Thoracic aorta (tissue), 2 donors: ENCODE data around the gene ANKRA2. TPM values are rescaled to one million over a fixed set of nuclear protein-coding genes. Genes with fewer than 3 reads are reported as not detected.

Source experiments
- ATAC-seq: fragments of 150-250 bp; one replicate; pipeline ENCODE4 v1.8.0; 2017; ENCODE audit warnings: low read depth; ENCODE audit not compliant: insufficient number of reproducible peaks, low FRiP score
- DNase-seq: peaks from one replicate; pipeline ENCODE4 v3.0.0-alpha.2; 2020; ENCODE audit warnings: low spot score
- H3K27ac ChIP-seq, 2 donors: fragments of 200-600 bp; sonication (generic); 1 replicate in 1 of 2; 2 replicates in 1 of 2; pipeline ENCODE4 v1.5.1; 2016; ENCODE audit warnings: mild to moderate bottlenecking in 2 of 2, moderate library complexity in 2 of 2
- H3K27me3 ChIP-seq: fragments of 200-600 bp; sonication (generic); replicated peaks from 2 replicates; pipeline ENCODE4 v1.6.0; 2016; ENCODE audit warnings: mild to moderate bottlenecking; ENCODE audit not compliant: insufficient read depth
- H3K36me3 ChIP-seq: fragments of 200-600 bp; sonication (generic); one replicate; pipeline ENCODE4 v1.5.1; 2016
- H3K4me1 ChIP-seq, 2 donors: fragments of 200-600 bp; sonication (generic); 1 replicate in 1 of 2; 2 replicates in 1 of 2; pipeline versions ENCODE4 v1.5.1 to v1.6.0; 2016; ENCODE audit warnings: low read depth in 2 of 2, mild to moderate bottlenecking in 1 of 2; ENCODE audit not compliant: control insufficient read depth in 1 of 2
- H3K4me3 ChIP-seq: fragments of 200-600 bp; sonication (generic); 2 replicates; pipeline ENCODE4 v1.5.1; 2016; ENCODE audit warnings: mild to moderate bottlenecking
- H3K9me3 ChIP-seq: fragments of 200-600 bp; sonication (generic); 2 replicates; pipeline ENCODE4 v1.5.1; 2016
- CTCF ChIP-seq: fragments of 200-600 bp; sonication (generic); IDR thresholded peaks from one replicate; pipeline ENCODE4 v1.5.1; 2019; ENCODE audit warnings: antibody characterized with exemption
- total RNA-seq, 2 donors: library from RNA; depleted of rRNA; stranded (reverse); fragments of >200 nt; gene quantifications; one replicate each; pipeline versions ENCODE4 v1.1.0 to v1.2.3, GENCODE V29; 2016

Gene ANKRA2
- total RNA-seq, 2 donors from 2014 or later, result 13.1 to 35.6 TPM

DNA sequence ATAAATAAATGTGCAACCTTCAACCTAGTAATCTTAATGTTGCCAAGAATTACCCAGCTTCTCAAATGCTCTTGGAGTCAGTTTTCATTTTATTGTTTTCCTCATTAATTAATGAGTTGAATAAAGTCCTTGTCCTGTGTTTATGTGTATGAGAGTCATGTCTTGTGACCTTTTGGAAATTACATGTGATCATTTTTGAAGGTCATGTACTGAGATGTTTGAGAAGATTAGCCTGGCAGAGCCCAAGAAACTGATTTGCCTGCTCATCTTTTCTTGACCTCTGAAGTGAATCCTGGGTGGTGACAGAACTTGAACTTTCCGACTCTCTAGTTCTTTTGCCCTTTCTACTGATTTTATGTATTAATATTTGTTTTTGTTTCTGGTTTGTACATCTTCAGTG lies 15.4 kb downstream of the ANKRA2 start:
- DNase-seq (no peak), ATAC-seq (no peak)
- no peak overlapping the region for H3K4me3 ChIP-seq
- peaks cover 20% of the 10 kb centered on the region for H3K36me3 ChIP-seq
- H3K27ac ChIP-seq, result no peak overlapping the region
- no peaks in the 10 kb centered on the region for H3K27me3 ChIP-seq
- H3K4me1 ChIP-seq, result no peaks in the 10 kb centered on the region
- no peaks in the 10 kb centered on the region for H3K9me3 ChIP-seq
- TF ChIP-seq CTCF, result no peak

GRCh38 chr5:73545403-73545779 lies 20.0 kb downstream of the ANKRA2 start:
- no peak for ATAC-seq
- DNase-seq, result no peak
- H3K4me3 ChIP-seq, result no peak overlapping the region
- H3K36me3 ChIP-seq, result no peaks in the 10 kb centered on the region
- no peak for TF ChIP-seq CTCF
- H3K27me3 ChIP-seq, result no peaks in the 10 kb centered on the region
- H3K27ac ChIP-seq, result no peak overlapping the region
- peaks cover 0 to 18% of the 10 kb centered on the region in 2 donors for H3K4me1 ChIP-seq
- H3K9me3 ChIP-seq, result no peaks in the 10 kb centered on the region

DNA sequence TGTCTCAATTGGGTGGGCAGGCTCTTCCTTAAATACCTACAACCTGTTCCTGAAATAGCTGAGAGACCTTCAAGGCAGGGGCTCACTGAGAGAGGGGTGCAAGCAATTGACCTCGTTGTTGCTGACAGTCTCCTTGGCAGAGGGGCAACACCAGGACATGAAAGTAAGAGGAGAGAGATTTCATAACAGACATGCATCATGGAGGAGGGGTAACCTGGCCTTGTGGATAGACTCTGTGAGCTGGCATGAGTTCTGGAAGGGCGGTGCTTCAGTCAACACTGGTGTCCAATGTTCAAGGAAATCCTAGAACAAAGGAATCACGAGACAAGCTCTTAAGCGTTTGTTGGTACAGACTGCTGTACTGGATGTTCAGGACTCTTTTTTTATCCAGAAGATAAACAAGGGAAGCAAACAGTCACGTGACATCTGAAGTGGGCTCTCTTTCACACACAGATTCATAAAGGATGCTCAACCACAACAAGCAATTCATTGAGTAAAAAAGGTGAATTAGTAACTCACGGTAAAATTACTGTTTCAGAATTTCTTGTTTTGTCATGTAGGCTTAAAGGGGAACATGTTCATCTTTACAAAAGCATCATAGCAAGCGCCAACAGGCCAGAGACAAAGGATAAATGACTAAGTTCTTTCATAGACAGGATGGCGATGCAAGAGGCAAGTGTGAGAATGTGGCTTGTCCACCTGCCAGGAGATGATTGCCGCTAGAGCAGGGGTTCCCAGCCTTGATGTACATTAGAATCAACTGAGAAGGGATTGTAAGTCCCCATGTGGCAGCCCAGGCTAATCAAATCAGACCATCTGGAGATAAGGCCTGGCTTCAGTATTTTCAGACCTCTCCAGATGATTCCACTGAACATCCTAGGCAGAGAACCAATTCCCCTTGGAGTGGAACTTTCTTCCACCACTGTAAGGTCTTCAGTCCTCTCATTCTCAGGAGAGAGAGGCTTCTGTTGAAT lies 20.7 kb downstream of the ANKRA2 start:
- Histone ChIP-seq H3K4me3 (no peak overlapping the region), H3K4me1 (peaks cover 0 to 25% of the 10 kb centered on the region in 2 donors), H3K27me3 (no peaks in the 10 kb centered on the region), H3K9me3 (no peaks in the 10 kb centered on the region), H3K27ac (no peak overlapping the region), H3K36me3 (no peaks in the 10 kb centered on the region)
- no peak for DNase-seq
- TF ChIP-seq CTCF, result no peak
- no peak for ATAC-seq

DNA sequence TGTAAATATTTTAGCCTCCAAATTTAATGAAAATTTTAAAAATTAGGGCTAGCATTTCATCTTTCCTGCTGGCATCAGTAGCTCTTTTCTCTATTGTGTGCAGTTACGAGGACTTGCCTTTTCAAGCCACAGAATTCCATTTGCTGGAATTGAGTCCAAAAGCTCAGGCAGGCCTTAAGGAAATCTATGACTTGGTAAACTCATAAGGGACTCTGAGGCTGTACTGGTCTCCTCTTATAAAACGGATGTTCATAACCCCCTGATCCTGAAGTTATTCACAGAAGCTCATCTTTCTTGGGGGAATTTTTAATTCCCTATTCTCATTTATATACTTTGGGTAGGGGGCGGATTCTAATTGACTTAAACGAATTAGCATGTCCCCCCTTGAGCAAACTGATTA lies 23.4 kb downstream of the ANKRA2 start:
- DNase-seq (no peak), ATAC-seq (no peak)
- Histone ChIP-seq H3K4me3 (no peak overlapping the region), H3K36me3 (no peaks in the 10 kb centered on the region), H3K4me1 (peaks cover 11 to 44% of the 10 kb centered on the region in 2 donors), H3K27ac (peak overlapping the region; percentile 65 to 69), H3K9me3 (no peaks in the 10 kb centered on the region), H3K27me3 (no peaks in the 10 kb centered on the region)
- TF ChIP-seq CTCF, result no peak

DNA sequence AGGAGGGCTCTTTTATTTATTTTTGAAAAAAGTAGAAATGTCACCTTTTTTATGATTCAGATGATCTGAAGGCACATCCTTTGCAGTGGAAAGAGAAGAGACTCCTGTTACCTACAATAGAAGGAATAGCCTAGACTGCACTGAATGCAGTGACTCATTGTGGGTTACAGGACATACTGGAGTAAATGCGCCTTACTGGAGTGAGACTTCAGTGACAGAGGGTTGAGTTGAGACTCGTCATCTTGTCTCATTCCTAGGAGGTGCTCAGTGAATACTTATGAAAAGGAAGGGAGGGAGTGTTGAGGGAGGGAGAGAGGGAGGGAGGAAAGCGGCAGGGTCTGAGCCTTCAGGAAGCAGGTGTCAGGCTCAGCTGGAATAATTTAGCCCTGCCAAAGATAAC lies 25.2 kb downstream of the ANKRA2 start:
- ATAC-seq (no peak), DNase-seq (no peak)
- Histone ChIP-seq H3K36me3 (no peaks in the 10 kb centered on the region), H3K27ac (no peak overlapping the region), H3K27me3 (no peaks in the 10 kb centered on the region), H3K4me1 (peaks cover 11 to 44% of the 10 kb centered on the region in 2 donors), H3K9me3 (no peaks in the 10 kb centered on the region), H3K4me3 (no peak overlapping the region)
- TF ChIP-seq CTCF, result no peak
